Muscle of leg (tissue), 11 donors: ENCODE results near the gene NKAIN2. TPM values are rescaled to one million over a fixed set of nuclear protein-coding genes. Genes with fewer than 3 reads are reported as not detected.

Source experiments
- DNase-seq: peaks from one replicate; pipeline ENCODE4 v3.0.0; 2013
- H3K27ac ChIP-seq: one replicate; pipeline ENCODE4 v1.5.1; 2013; ENCODE audit warnings: mild to moderate bottlenecking, low read length, control low read depth
- H3K27me3 ChIP-seq: one replicate; pipeline ENCODE4 v1.6.1; 2013; ENCODE audit warnings: low read length; ENCODE audit not compliant: control insufficient read depth, insufficient read depth
- H3K36me3 ChIP-seq: one replicate; pipeline ENCODE4 v1.6.1; 2013; ENCODE audit warnings: low read length; ENCODE audit not compliant: control insufficient read depth, insufficient read depth
- H3K4me1 ChIP-seq: one replicate; pipeline ENCODE4 v1.6.1; 2013; ENCODE audit warnings: low read length; ENCODE audit not compliant: control insufficient read depth, insufficient read depth
- H3K4me3 ChIP-seq: one replicate; pipeline ENCODE4 v1.5.1; 2013; ENCODE audit warnings: low read length, control low read depth
- H3K9me3 ChIP-seq: replicated peaks from 2 replicates; pipeline ENCODE4 v1.6.1; 2013; ENCODE audit warnings: low read depth, low read length; ENCODE audit not compliant: control insufficient read depth
- WGBS: methylation state at CpG from one replicate; pipeline ENCODE4 v1.1.5; 2013; ENCODE audit warnings: missing lambda C conversion rate; ENCODE audit not compliant: insufficient coverage; 5-methylcytosine and 5-hydroxymethylcytosine counted together
- polyA plus RNA-seq, 8 donors: library from polyadenylated mRNA; unstranded; fragments of 120-200 nt; gene quantifications; one replicate each; pipeline versions ENCODE4 v1.2.1 to v1.2.3, GENCODE V29; 2013; ENCODE audit warnings: inconsistent platforms in 1 of 8, low replicate concordance in 1 of 8; ENCODE audit not compliant: insufficient read length in 8 of 8, insufficient read depth in 1 of 8
- total RNA-seq: library from RNA; stranded (reverse); fragments of 120-200 nt; gene quantifications from one replicate; pipeline ENCODE4 v1.2.4, GENCODE V29; 2013

The NKAIN2 gene
- total and polyA plus RNA-seq, 9 donors: 2.5 to 10.1 (median 7.9) TPM

GRCh38 chr6:124792386-124792785 lies 988.7 kb downstream of the NKAIN2 start:
- Histone ChIP-seq H3K27me3 (no peaks in the 10 kb centered on the region), H3K27ac (no peak overlapping the region), H3K9me3 (no peaks in the 10 kb centered on the region), H3K4me1 (no peaks in the 10 kb centered on the region), H3K4me3 (no peak overlapping the region), H3K36me3 (no peaks in the 10 kb centered on the region)
- 80% methylated on average over 2 of the region's 2 CpGs for WGBS
- no peak for DNase-seq

DNA sequence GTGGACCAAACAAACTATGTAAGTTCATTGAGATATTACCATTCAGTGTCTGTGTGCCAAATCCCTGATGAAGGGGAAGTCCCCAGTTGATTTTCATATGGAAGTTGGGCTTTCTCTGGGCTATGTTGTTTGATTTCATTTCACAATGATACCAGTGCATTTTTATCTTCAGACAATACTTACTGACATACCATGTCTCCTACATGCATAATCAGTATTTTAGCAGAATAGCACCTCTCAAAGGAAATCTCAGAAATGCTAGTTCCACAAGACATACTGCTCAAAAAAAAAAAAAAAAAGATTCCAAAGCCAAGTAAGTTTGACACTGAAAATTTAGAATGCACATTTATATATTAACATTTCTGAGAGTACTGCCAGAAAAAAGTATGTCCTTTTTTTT lies 989.7 kb downstream of the NKAIN2 start:
- Histone ChIP-seq H3K36me3 (no peaks in the 10 kb centered on the region), H3K9me3 (no peaks in the 10 kb centered on the region), H3K4me1 (no peaks in the 10 kb centered on the region), H3K27me3 (no peaks in the 10 kb centered on the region), H3K4me3 (no peak overlapping the region), H3K27ac (no peak overlapping the region)
- no peak for DNase-seq

GRCh38 chr6:124795643-124796463 lies 992.2 kb downstream of the NKAIN2 start:
- peak; percentile 50 for DNase-seq
- Histone ChIP-seq H3K36me3 (no peaks in the 10 kb centered on the region), H3K4me1 (no peaks in the 10 kb centered on the region), H3K9me3 (no peaks in the 10 kb centered on the region), H3K27me3 (no peaks in the 10 kb centered on the region), H3K4me3 (no peak overlapping the region), H3K27ac (no peak overlapping the region)
- 40% methylated on average over 1 of the region's 4 CpGs for WGBS

- Histone ChIP-seq H3K27ac (no peak overlapping the region), H3K9me3 (no peaks in the 10 kb centered on the region), H3K27me3 (no peaks in the 10 kb centered on the region), H3K4me3 (no peak overlapping the region), H3K4me1 (no peaks in the 10 kb centered on the region), H3K36me3 (no peaks in the 10 kb centered on the region)
- no CpG with 5 or more reads among the region's 4 CpGs for WGBS
- DNase-seq: no peak
Measured at GRCh38 chr6:124796464-124796970, 992.9 kb downstream of the NKAIN2 start.

GRCh38 chr6:124797224-124797623 lies 993.6 kb downstream of the NKAIN2 start:
- DNase-seq: peak; percentile 74
- H3K27me3 ChIP-seq: no peaks in the 10 kb centered on the region
- H3K9me3 ChIP-seq: no peaks in the 10 kb centered on the region

GRCh38 chr6:124798942-124799496 lies 995.4 kb downstream of the NKAIN2 start:
- DNase-seq: no peak

More at GRCh38 chr6:124797224-124797623, 993.6 kb downstream of the NKAIN2 start:
- H3K4me3 ChIP-seq: no peak overlapping the region
- no peaks in the 10 kb centered on the region for H3K4me1 ChIP-seq
- H3K27ac ChIP-seq: no peak overlapping the region
- H3K36me3 ChIP-seq: no peaks in the 10 kb centered on the region

GRCh38 chr6:124799638-124800037 lies 996.0 kb downstream of the NKAIN2 start:
- H3K27me3 ChIP-seq: no peaks in the 10 kb centered on the region
- DNase-seq: no peak

More at GRCh38 chr6:124798942-124799496, 995.4 kb downstream of the NKAIN2 start:
- H3K36me3 ChIP-seq: no peaks in the 10 kb centered on the region
- no peak overlapping the region for H3K27ac ChIP-seq
- H3K9me3 ChIP-seq: no peaks in the 10 kb centered on the region
- H3K4me1 ChIP-seq: no peaks in the 10 kb centered on the region
- no peaks in the 10 kb centered on the region for H3K27me3 ChIP-seq
- no peak overlapping the region for H3K4me3 ChIP-seq
- WGBS: no CpG with 5 or more reads among the region's 3 CpGs

DNA sequence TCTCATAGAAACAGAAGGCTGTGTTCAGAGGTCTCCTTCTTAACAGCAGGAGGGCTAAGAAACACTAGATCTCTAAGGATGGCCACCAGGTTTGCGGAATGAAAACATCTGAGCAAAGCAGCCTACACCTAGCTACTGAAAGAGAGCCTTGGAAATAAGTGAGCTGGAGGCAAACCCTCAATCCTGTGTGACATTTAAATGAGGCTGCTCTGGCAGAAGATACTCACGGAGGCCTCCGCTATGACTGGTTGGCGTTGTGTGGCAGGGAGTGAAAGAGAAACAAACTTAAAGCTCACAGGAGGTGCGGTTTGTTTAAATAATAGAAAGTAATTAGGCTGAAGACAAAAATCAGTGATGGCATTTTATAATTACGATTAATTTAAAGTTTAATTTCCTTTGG lies 996.6 kb downstream of the NKAIN2 start:
- 100% methylated on average over 2 of the region's 6 CpGs for WGBS
- Histone ChIP-seq H3K27ac (no peak overlapping the region), H3K4me1 (no peaks in the 10 kb centered on the region), H3K27me3 (no peaks in the 10 kb centered on the region), H3K9me3 (no peaks in the 10 kb centered on the region), H3K36me3 (no peaks in the 10 kb centered on the region), H3K4me3 (no peak overlapping the region)
- no peak for DNase-seq

More at GRCh38 chr6:124799638-124800037, 996.0 kb downstream of the NKAIN2 start:
- no peaks in the 10 kb centered on the region for H3K4me1 ChIP-seq
- H3K36me3 ChIP-seq: no peaks in the 10 kb centered on the region
- no peak overlapping the region for H3K4me3 ChIP-seq
- no peak overlapping the region for H3K27ac ChIP-seq
- no peaks in the 10 kb centered on the region for H3K9me3 ChIP-seq

DNA sequence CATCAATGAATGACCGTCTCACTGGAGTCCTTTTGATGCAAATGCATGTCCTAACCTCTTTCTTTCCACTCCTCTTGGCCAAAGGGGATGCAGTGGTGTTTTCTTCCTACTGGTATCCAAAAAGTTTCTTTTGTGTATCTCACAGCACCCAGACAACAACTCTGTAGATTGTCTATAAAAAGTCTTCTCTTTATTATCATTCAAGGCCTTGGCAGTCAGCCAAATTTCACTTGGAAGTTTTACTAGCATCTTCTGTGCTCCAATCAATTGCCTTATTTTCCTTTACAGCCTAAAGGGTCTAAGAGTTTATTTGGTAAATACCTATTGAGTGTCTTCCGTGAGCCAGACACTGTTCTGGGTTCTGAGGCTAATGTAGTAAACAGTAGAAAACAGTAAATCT lies 1008.4 kb downstream of the NKAIN2 start:
- WGBS: no CpG with 5 or more reads among the region's 2 CpGs

DNA sequence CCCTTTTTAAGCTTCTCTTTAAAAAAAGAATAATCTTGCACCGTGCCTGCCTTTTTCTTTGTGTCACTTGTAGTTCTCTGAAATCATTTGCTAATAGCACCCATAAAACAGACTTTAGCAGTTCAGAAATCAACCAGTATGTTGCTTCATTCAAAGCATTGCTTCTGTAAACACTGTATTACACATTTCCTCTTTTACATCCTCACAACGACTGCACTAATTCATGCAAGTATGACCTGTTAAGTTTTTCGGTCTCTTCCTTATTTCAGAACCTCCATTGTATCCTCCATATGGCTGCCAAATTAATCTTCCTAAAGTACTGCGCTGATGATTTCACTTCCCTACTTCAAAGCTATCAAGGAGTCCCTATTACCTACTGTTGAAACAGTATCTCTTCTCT lies 1015.7 kb downstream of the NKAIN2 start:
- no peak for DNase-seq
- Histone ChIP-seq H3K9me3 (no peaks in the 10 kb centered on the region), H3K27me3 (no peaks in the 10 kb centered on the region), H3K4me1 (peaks cover 6% of the 10 kb centered on the region), H3K27ac (no peak overlapping the region), H3K36me3 (no peaks in the 10 kb centered on the region), H3K4me3 (no peak overlapping the region)
- 77% methylated on average over 3 of the region's 4 CpGs for WGBS

More for the DNA sequence above, 1008.4 kb downstream of the NKAIN2 start:
- Histone ChIP-seq H3K27ac (no peak overlapping the region), H3K9me3 (no peaks in the 10 kb centered on the region), H3K36me3 (no peaks in the 10 kb centered on the region), H3K4me1 (no peaks in the 10 kb centered on the region), H3K27me3 (no peaks in the 10 kb centered on the region), H3K4me3 (no peak overlapping the region)
- no peak for DNase-seq
